IMR-90 (cell line): ENCODE results near the gene RELCH. TPM values are rescaled to one million over a fixed set of nuclear protein-coding genes. Genes with fewer than 3 reads are reported as not detected.

Experiments used
- ATAC-seq: fragments of 200-7000 bp; cut with Tn5 transposase; 2 replicates; pipeline ENCODE4 v1.9.1; 2020; ENCODE audit warnings: low read depth, mild to moderate bottlenecking, moderate library complexity
- BruUV-seq: library from RNA; stranded (reverse); fragments of 400-500 nt; replicated peaks from 2 replicates; lab custom pipeline; 2021; lab: Mats Ljungman, UMichigan
- CTCF ChIA-PET: fragments of 300-600 bp; formaldehyde crosslinking; extraction: SDS; loops from one replicate; lab custom pipeline; 2021; ENCODE audit warnings: antibody characterized with exemption; lab: Yijun Ruan, JAX
- POLR2A ChIA-PET: fragments of 300-600 bp; sonication (Branson Sonifier 250); formaldehyde crosslinking; loops from one replicate; lab custom pipeline; 2022; ENCODE audit warnings: antibody characterized with exemption; ENCODE audit not compliant: unreplicated experiment; lab: Charles Lee
- DNase-seq: peaks from one replicate; pipeline ENCODE4 v3.0.0; 2013
- H2AFZ ChIP-seq: replicated peaks from 2 replicates; pipeline ENCODE3; 2013; ENCODE audit warnings: low read length, mild to moderate bottlenecking; ENCODE audit not compliant: poor library complexity
- H2AK5ac ChIP-seq: 2 replicates; pipeline ENCODE4 v1.6.1; 2013; ENCODE audit warnings: low read depth, low read length, inconsistent platforms
- H2AK9ac ChIP-seq: replicated peaks from 2 replicates; pipeline ENCODE3; 2013; ENCODE audit warnings: mild to moderate bottlenecking, low read depth, low read length, moderate library complexity; ENCODE audit not compliant: poor library complexity
- H2BK120ac ChIP-seq: 2 replicates; pipeline ENCODE4 v1.6.1; 2013; ENCODE audit warnings: low read depth, low read length, inconsistent platforms
- H2BK15ac ChIP-seq: 3 replicates; pipeline ENCODE4 v1.6.1; 2013; ENCODE audit warnings: low read depth, low read length, inconsistent platforms
- H2BK20ac ChIP-seq: 2 replicates; pipeline ENCODE4 v1.6.1; 2013; ENCODE audit warnings: low read depth, mild to moderate bottlenecking, inconsistent platforms, low read length, moderate library complexity
- H2BK5ac ChIP-seq: 2 replicates; pipeline ENCODE4 v1.6.1; 2013; ENCODE audit warnings: mild to moderate bottlenecking, low read depth, low read length, inconsistent platforms; ENCODE audit not compliant: poor library complexity, severe bottlenecking
- H3K14ac ChIP-seq: replicated peaks from 2 replicates; pipeline ENCODE4 v1.6.1; 2013; ENCODE audit warnings: low read depth, low read length, inconsistent platforms
- H3K18ac ChIP-seq: 2 replicates; pipeline ENCODE4 v1.6.1; 2013; ENCODE audit warnings: low read depth, low read length, control low read depth
- H3K23ac ChIP-seq: 2 replicates; pipeline ENCODE4 v1.6.1; 2013; ENCODE audit warnings: low read depth, low read length, inconsistent platforms
- H3K27ac ChIP-seq: 2 replicates; pipeline ENCODE4 v1.5.1; 2013; ENCODE audit warnings: mild to moderate bottlenecking, control low read depth, low read length; ENCODE audit not compliant: insufficient read depth
- H3K27me3 ChIP-seq: 2 replicates; pipeline ENCODE4 v1.6.1; 2013; ENCODE audit warnings: low read length; ENCODE audit not compliant: control insufficient read depth, insufficient read depth
- H3K36me3 ChIP-seq: 2 replicates; pipeline ENCODE4 v1.6.1; 2013; ENCODE audit warnings: low read length, mixed read lengths; ENCODE audit not compliant: control insufficient read depth, insufficient read depth
- H3K4ac ChIP-seq: 2 replicates; pipeline ENCODE4 v1.6.1; 2013; ENCODE audit warnings: low read depth, low read length, inconsistent platforms
- H3K4me1 ChIP-seq: 2 replicates; pipeline ENCODE4 v1.6.1; 2013; ENCODE audit warnings: low read length, mixed read lengths; ENCODE audit not compliant: control insufficient read depth, insufficient read depth
- H3K4me2 ChIP-seq: 2 replicates; pipeline ENCODE4 v1.6.1; 2013; ENCODE audit warnings: low read depth, mild to moderate bottlenecking, control low read depth, low read length, moderate library complexity
- H3K4me3 ChIP-seq: 2 replicates; pipeline ENCODE4 v1.5.1; 2013; ENCODE audit warnings: low read depth, mild to moderate bottlenecking, control low read depth, low read length, moderate library complexity; ENCODE audit not compliant: insufficient read depth
- H3K56ac ChIP-seq: 2 replicates; pipeline ENCODE4 v1.6.1; 2013; ENCODE audit warnings: low read length, inconsistent platforms; ENCODE audit not compliant: insufficient read depth; ENCODE audit errors: extremely low read depth
- H3K79me1 ChIP-seq, 2 experiments: 2 replicates each; pipeline ENCODE4 v1.6.1; 2013; ENCODE audit warnings: low read length in 2 of 2, inconsistent platforms in 1 of 2, low read depth in 1 of 2
- H3K9ac ChIP-seq: 2 replicates; pipeline ENCODE4 v1.6.1; 2013; ENCODE audit warnings: low read depth, low read length, control low read depth
- H3K9me1 ChIP-seq: 2 replicates; pipeline ENCODE4 v1.6.1; 2013; ENCODE audit warnings: low read length, inconsistent platforms; ENCODE audit not compliant: insufficient read depth
- H3K9me3 ChIP-seq: 2 replicates; pipeline ENCODE4 v1.6.1; 2013; ENCODE audit warnings: low read length; ENCODE audit not compliant: control insufficient read depth, insufficient read depth
- H4K20me1 ChIP-seq: 2 replicates; pipeline ENCODE4 v1.6.1; 2013; ENCODE audit warnings: low read length, inconsistent platforms; ENCODE audit not compliant: insufficient read depth
- H4K5ac ChIP-seq: 2 replicates; pipeline ENCODE4 v1.6.1; 2013; ENCODE audit warnings: mild to moderate bottlenecking, low read depth, low read length, control low read depth
- H4K8ac ChIP-seq, 2 experiments: 2 replicates each; pipeline ENCODE4 v1.6.1; 2013; ENCODE audit warnings: low read depth in 2 of 2, low read length in 2 of 2, control low read depth in 1 of 2, inconsistent platforms in 1 of 2
- H4K91ac ChIP-seq: 2 replicates; pipeline ENCODE4 v1.6.1; 2013; ENCODE audit warnings: low read depth, low read length, inconsistent platforms; ENCODE audit not compliant: insufficient read depth
- MAFK ChIP-seq: IDR thresholded peaks from 2 replicates; pipeline ENCODE4 v1.6.1; 2012; ENCODE audit warnings: low read depth, low read length, improper control_type of control experiment
- MXI1 ChIP-seq: IDR thresholded peaks from 2 replicates; pipeline ENCODE4 v1.6.1; 2012; ENCODE audit warnings: low read depth, mild to moderate bottlenecking, low read length, moderate library complexity, borderline replicate concordance
- NFE2L2 ChIP-seq: fragments of 150-350 bp; IDR thresholded peaks from 2 replicates; pipeline ENCODE4 v1.6.1; 2016; ENCODE audit warnings: low read depth, mild to moderate bottlenecking, low read length
- RCOR1 ChIP-seq: IDR thresholded peaks from 2 replicates; pipeline ENCODE4 v1.6.1; 2012; ENCODE audit warnings: mild to moderate bottlenecking, low read length, improper control_type of control experiment; ENCODE audit not compliant: insufficient replicate concordance
- dilution Hi-C: fragments of 300-500 bp; cut with HindIII; formaldehyde crosslinking; loops from one replicate; pipeline ENCODE4 v1.14.3; 2018; ENCODE audit warnings: low sequenced_read_pairs; ENCODE audit not compliant: unreplicated experiment
- in situ Hi-C: fragments of 300-500 bp; cut with MboI; formaldehyde crosslinking; loops from 3 replicates; pipeline ENCODE4 v1.14.3; 2019; ENCODE audit warnings: low sequenced_read_pairs, inconsistent platforms, mixed read lengths
- intact Hi-C: fragments of 100-400 bp; cut with micrococcal nuclease; formaldehyde crosslinking; loops from 2 replicates; pipeline ENCODE4 v1.10.0; 2022
- polyA plus RNA-seq, 3 experiments: library from polyadenylated mRNA; depleted of rRNA; stranded (reverse); fragments of >200 nt; gene quantifications; 2 replicates each; pipeline ENCODE4 v1.2.3, GENCODE V29; 2012; ENCODE audit warnings: low replicate concordance in 1 of 3
- total RNA-seq: library from RNA; depleted of rRNA; stranded (reverse); fragments of >200 nt; gene quantifications from 2 replicates; pipeline ENCODE4 v1.2.3, GENCODE V29; 2012
- TF ChIP-seq, protein P1 (sequence below): fragments of 150-350 bp; IDR thresholded peaks from 2 replicates; pipeline ENCODE4 v1.6.1; 2016; ENCODE audit warnings: low read depth, mild to moderate bottlenecking, low read length, moderate library complexity, borderline replicate concordance

RELCH gene
- total and polyA plus RNA-seq, 2 of the 4 experiments (the other 2 are of a cell fraction), result 14.4 to 52.5 TPM

DNA sequence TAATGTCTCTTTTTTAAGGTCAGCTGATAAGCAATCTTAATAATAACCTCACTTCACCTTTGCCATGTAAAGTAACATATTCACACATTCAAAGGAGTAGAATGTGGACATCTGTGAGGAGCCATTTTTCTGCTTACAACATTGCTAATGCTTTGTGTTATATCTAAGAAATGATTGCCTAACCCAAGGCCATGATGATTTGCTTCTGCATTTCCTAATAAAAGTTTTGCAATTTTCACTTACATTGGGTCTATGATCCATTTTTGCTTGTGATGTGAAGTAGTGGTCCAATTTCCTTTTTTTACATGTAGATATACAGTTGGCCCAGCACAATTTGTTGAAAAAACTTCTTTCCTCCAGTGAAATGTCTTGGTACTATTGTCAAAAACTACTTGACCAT, 22.0 kb downstream of the RELCH start:
- no peak for TF ChIP-seq MXI1
- TF ChIP-seq, protein P1, sequence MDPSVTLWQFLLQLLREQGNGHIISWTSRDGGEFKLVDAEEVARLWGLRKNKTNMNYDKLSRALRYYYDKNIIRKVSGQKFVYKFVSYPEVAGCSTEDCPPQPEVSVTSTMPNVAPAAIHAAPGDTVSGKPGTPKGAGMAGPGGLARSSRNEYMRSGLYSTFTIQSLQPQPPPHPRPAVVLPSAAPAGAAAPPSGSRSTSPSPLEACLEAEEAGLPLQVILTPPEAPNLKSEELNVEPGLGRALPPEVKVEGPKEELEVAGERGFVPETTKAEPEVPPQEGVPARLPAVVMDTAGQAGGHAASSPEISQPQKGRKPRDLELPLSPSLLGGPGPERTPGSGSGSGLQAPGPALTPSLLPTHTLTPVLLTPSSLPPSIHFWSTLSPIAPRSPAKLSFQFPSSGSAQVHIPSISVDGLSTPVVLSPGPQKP, result no peak
- TF ChIP-seq MAFK, result no peak
- TF ChIP-seq RCOR1, result no peak
- no peak for TF ChIP-seq NFE2L2
- H3K27ac ChIP-seq, result no peak overlapping the region
- H4K8ac ChIP-seq, result no peak overlapping the region
- no peak overlapping the region for H2AK9ac ChIP-seq
- DNase-seq, result no peak
- no peak overlapping the region for H3K4me3 ChIP-seq
- no peak overlapping the region for H3K23ac ChIP-seq
- no peak overlapping the region for H2AFZ ChIP-seq
- POLR2A ChIA-PET, result no interaction called here
- H2BK120ac ChIP-seq, result no peak overlapping the region
- H3K4me1 ChIP-seq, result no peaks in the 10 kb centered on the region
- dilution Hi-C loops, result no loop called here
- H3K27me3 ChIP-seq, result no peaks in the 10 kb centered on the region
- no peak overlapping the region for H4K5ac ChIP-seq
- peaks cover 25 to 41% of the 10 kb centered on the region in 2 experiments for H3K79me1 ChIP-seq
- no peak overlapping the region for H3K14ac ChIP-seq
- in situ Hi-C loops, result no loop called here
- H3K18ac ChIP-seq, result no peak overlapping the region
- ATAC-seq, result no peak
- H3K56ac ChIP-seq, result no peak overlapping the region
- no peak overlapping the region for H2BK20ac ChIP-seq
- no peak overlapping the region for H3K4ac ChIP-seq
- no peak overlapping the region for H2BK5ac ChIP-seq
- intact Hi-C loops, result no loop called here
- BruUV-seq, result no TSS peak
- H3K9ac ChIP-seq, result no peak overlapping the region
- H4K20me1 ChIP-seq, result peaks cover 14% of the 10 kb centered on the region; the same call in 1 of the 2 replicates
- no peaks in the 10 kb centered on the region for H3K9me3 ChIP-seq
- H3K36me3 ChIP-seq, result peaks cover 5% of the 10 kb centered on the region; the same call in 1 of the 2 replicates
- H3K9me1 ChIP-seq, result peaks cover 7% of the 10 kb centered on the region; the same call in 1 of the 2 replicates
- CTCF ChIA-PET, result interaction anchor here (0.9 kb wide), 1 partner anchor 21 kb away, joined by 4 read pairs; no protein-coding TSS in a partner anchor
- no peak overlapping the region for H3K4me2 ChIP-seq
- no peak overlapping the region for H2BK15ac ChIP-seq
- no peak overlapping the region for H4K91ac ChIP-seq
- H2AK5ac ChIP-seq, result no peak overlapping the region
